ENCODE results near the gene INPPL1.
"Not testable (repeated sequence)": the region's sequence is repeated elsewhere in the genome, so short reads cannot be mapped to it uniquely, and the experiment has no call there.

The INPPL1 gene

GRCh38 chr11:72224564-72225410 is at the start of gene INPPL1:
TSS of gene INPPL1 (plus strand) at chr11:72224767. CDS start at chr11:72224985, 218 bp downstream.
- DNase-seq (ENCODE audit: low read depth in 2 of 2) = peak in 1 of 2 donors; percentile 34

DNA sequence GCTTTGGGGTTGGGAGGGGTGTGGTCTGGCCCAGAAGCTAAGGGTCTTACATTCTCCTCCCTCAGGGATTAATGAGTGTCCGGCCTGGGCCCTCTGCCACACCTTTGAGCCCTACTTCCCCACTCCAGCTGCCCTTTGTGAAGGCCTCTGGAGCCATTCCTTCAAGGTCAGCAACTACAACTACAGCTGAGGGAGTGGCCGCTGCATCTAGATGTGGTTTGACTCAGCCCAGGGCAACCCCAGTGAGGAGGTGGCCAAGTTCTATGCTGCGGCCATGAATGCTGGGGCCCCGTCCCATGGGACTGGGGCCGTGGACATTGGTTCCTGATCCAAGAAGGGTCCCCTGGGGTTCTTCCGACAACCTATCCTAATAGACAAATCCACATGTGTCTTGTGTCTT is 46.9 kb upstream of the INPPL1 start:
- DNase-seq (ENCODE audit: low read depth in 2 of 2) = no peak

DNA sequence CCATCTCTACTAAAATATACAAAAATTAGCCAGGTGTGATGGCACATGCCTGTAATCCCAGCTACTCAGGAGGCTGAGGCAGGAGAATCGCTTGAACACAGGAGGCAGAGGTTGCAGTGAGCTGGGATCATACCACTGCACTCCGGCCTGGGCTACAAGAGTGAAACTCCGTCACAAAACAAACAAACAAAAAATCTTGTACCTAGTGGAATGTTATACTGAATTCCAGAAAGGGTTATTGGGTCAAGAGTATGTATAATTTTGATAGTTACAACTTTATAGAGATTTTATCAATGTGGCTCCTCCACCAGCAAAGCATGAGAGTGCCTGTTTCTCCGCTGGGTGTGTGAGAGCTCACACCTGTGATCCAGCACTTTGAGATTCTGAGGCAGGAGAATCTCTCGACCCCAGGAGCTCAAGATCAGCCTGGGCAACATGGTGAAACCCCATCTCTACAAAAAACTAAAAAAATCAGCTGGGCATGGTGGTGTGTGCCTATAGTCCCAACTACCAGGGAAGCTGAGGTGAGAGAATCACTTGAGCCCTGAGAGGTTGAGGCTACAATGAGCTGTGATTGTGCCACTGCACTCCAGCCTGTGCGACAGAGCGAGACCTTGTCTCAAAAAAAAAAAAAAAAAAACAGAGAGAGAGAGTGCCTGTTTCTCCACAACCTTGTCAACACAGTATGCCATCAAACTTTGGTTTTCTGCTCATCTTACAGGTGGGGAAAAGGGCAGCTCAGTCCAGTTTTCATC is 45.3 kb upstream of the INPPL1 start:
- DNase-seq (ENCODE audit: low read depth in 2 of 2) = no peak

DNA sequence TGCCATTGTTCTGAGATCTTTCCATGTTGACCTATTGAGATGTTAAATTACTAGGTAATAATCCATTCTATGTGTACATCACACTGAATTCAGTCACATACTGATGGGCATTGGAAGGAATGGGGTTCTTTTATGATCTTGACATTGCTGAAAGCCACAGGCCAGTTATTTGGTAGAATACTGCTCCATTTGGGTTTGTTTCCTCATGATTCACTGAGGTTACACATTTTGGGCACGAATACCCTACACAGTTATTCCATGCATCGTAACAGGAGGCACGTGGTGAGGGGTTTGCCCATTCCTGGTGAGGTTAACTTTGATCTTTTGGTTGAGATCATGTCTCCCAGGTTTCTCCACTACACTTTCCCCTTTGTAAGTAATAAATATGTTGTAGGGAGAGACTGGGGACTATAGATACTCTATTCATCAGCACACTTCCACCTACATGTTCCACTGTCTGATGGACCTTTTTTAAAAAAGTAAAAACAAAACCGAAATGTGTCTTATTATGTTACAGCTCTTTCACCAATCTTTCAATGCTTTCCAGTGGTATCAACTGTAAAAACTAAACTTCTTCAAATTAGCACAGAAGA is 44.7 kb upstream of the INPPL1 start:
- no peak for DNase-seq (ENCODE audit: low read depth in 2 of 2)

DNA sequence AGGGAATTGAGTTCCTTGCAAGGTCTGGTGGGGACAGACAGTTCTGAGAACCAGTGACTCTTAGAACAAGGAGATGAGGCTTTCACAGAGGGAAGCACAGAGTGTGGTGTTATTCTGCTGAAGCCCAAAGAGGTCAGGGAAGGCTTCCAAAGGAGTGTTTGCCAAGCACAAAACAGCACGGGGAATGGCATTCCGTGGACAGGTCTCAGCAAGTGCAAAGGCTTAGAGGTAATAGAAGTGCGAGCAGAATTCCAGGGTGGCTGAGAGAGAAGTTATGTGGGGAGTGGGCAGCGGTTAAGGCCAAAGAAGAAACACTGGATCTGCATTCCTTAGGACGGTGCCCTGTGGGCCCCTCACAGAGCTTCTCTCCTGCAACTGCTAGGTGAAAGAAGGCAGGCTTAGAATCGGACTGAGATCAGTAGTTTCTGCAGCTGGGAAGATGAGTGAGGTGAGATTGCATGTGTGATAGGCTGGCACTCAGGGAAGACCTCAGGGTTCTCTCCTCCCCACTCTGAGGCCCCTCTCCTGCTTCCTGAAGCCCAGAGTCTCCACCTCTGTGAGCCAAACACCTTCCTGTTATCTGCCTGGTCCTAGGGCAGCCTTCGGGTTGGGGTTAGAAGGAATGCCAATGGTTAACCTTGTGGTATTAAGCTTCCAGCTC is 43.5 kb upstream of the INPPL1 start:
- DNase-seq (ENCODE audit: low read depth in 2 of 2) = not testable (repeated sequence)

- DNase-seq (ENCODE audit: low read depth in 2 of 2) = not testable (repeated sequence)
Observed at GRCh38 chr11:72181553-72181958, 43.0 kb upstream of the INPPL1 start.

- no peak for DNase-seq (ENCODE audit: low read depth in 2 of 2)
Observed at GRCh38 chr11:72188267-72188666, 36.3 kb upstream of the INPPL1 start.

- no peak for DNase-seq (ENCODE audit: low read depth in 2 of 2)
Observed at GRCh38 chr11:72189455-72190250, 34.9 kb upstream of the INPPL1 start.

GRCh38 chr11:72190631-72191071 is 33.9 kb upstream of the INPPL1 start:
- DNase-seq (ENCODE audit: low read depth in 2 of 2) = no peak

GRCh38 chr11:72191961-72192381 is 32.6 kb upstream of the INPPL1 start, which contains the start of gene FOLR1:
TSS of gene FOLR1 (plus strand) at chr11:72192140. CDS start at chr11:72192174, 34 bp downstream.
- no peak for DNase-seq (ENCODE audit: low read depth in 2 of 2)

- DNase-seq (ENCODE audit: low read depth in 2 of 2) = no peak
Observed at GRCh38 chr11:72195518-72196270, 28.9 kb upstream of the INPPL1 start.

DNA sequence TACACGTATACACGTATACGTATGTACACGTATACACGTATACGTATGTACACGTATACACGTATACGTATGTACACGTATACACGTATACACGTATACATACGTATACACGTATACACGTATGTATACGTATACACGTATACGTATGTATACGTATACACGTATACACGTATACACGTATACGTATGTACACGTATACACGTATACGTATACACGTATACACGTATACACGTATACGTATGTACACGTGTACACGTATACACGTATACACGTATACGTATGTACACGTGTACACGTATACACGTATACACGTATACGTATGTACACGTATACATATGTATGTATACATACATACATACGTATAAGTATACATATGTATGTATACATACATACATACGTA is 23.1 kb upstream of the INPPL1 start:
- not testable (repeated sequence) for DNase-seq (ENCODE audit: low read depth in 2 of 2)

DNA sequence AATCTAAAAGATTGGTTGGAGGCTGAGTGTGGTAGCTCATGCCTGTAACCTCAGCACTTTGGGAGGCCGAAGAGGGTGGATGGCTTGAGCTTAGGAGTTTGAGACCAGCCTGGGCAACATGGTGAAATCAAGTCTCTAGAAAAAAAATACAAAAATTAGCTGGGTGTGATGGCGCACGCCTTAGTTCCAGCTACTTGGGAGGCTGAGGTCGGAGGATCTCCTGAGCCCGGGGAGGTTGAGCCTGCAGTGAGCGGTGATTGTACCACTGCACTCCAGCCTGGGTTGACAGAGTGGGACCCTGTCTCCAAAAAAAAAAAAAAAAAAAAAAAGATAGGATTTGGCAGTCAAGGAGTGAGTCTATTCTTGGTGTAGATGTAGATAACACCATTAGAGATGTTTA is 22.0 kb upstream of the INPPL1 start:
- no peak for DNase-seq (ENCODE audit: low read depth in 2 of 2)

- no peak for DNase-seq (ENCODE audit: low read depth in 2 of 2)
Observed at GRCh38 chr11:72203163-72203562, 21.4 kb upstream of the INPPL1 start.

DNA sequence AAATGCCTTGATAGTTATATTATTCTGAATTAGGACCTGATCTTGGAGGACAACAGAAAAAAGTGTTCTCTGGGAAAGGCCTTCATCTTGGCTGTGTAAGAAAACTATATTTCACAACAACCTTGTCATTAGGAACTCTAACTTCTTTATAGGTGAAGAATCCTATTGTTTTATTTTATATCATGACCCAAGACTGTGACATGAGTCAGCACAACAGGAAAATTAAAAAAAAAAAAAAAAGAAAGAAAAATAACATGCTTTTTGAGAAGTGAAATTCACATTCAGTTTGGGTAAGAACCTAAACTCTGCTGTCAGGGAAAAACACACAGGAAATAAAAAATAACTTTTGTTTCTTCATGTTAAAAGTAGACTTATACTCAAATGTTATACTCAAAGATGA is 19.7 kb upstream of the INPPL1 start:
- no peak for DNase-seq (ENCODE audit: low read depth in 2 of 2)

- not testable (repeated sequence) for DNase-seq (ENCODE audit: low read depth in 2 of 2)
Observed at GRCh38 chr11:72206794-72207193, 17.8 kb upstream of the INPPL1 start.

- no peak for DNase-seq (ENCODE audit: low read depth in 2 of 2)
Observed at GRCh38 chr11:72208281-72208680, 16.3 kb upstream of the INPPL1 start.

- DNase-seq (ENCODE audit: low read depth in 2 of 2) = no peak
Observed at GRCh38 chr11:72209101-72209500, 15.5 kb upstream of the INPPL1 start.

DNA sequence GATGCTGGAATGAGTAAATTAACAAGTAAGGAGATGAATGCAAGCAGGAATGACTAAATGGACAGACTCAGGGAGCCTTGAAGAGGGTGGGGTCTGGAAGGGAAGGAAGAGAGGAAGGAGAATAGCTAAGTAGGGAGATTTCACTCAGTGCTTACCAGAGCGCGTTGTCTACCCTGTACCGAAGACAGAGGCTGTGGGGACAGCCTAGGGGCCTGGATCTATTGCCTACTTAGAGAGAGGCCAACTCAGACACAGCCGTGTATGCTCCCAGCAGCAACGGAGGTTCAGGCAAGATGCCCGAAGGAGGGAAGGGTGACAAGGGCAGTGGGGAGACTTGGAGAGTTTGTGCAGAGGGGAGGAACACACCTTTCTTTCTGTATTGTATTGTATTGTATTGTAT is 7.9 kb upstream of the INPPL1 start, which contains the start of gene FOLR2:
FOLR2 (plus strand) TSS at position 157 of the 400 bp plus-strand sequence. CDS start 1,791 bp downstream, outside the sequence.
- no peak for DNase-seq (ENCODE audit: low read depth in 2 of 2)

DNA sequence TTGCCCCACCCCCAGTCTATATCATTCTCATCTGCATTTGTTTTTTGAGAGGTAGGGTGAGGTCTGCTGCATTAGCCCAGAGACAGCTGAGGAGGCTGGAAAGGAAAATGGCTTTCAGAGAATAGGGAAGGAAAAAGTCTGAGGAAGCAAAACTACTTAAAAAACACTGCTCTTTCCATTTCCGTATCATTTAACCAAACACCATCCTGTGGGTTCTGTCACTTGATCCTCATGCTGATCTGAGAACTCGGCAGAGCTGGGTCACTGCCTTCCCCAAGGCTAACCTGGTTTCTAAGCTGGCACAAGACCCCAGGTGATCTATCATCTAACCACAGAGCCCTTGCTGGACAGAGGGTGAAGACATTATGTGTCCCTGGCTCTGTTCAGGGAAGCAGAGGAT is 6.7 kb upstream of the INPPL1 start:
- DNase-seq (ENCODE audit: low read depth in 2 of 2) = no peak
